ENCODE data around the gene OR2V1. TPM values are rescaled to one million over a fixed set of nuclear protein-coding genes. Genes with fewer than 3 reads are reported as not detected.
A peak's percentile ranks its signal among the peaks of the same experiment; 100 is the strongest.

Gene OR2V1
- total and polyA plus RNA-seq, 2 experiments from 2014 or later, result not detected

GRCh38 chr5:181149806-181150733, 19.1 kb upstream of the OR2V1 start:
- ATAC-seq, result no peak
- no peak overlapping the region; the same call in 1 of the 2 replicates for H3K4me2 ChIP-seq
- no peaks in the 10 kb centered on the region for H4K20me1 ChIP-seq (replicated peaks; ENCODE audit: insufficient read depth)
- H3K27me3 ChIP-seq (ENCODE audit: insufficient read depth), result no peaks in the 10 kb centered on the region
- H3K27me3 Mint-ChIP-seq (ENCODE audit: insufficient read depth, low read depth, poor library complexity), result peaks cover 32% of the 10 kb centered on the region
- peaks cover 15% of the 10 kb centered on the region for H3K9me3 Mint-ChIP-seq
- peak overlapping the region; percentile 52; the same call in 1 of the 2 replicates for H2AFZ ChIP-seq
- no peaks in the 10 kb centered on the region for H3F3A ChIP-seq (replicated peaks; ENCODE audit: low read depth)
- H3K36me3 Mint-ChIP-seq (ENCODE audit: low read depth), result 0 out of 3 replicates have a peak, but pooled peaks cover under 1% of the 10 kb centered on the region
- DNase-seq (ENCODE audit: low spot score), result no peak
- no peaks in the 10 kb centered on the region for H3K79me2 ChIP-seq (replicated peaks; ENCODE audit: insufficient read depth)
- no peaks in the 10 kb centered on the region for H3K36me3 ChIP-seq (ENCODE audit: insufficient read depth)
- H3K4me1 ChIP-seq (ENCODE audit: insufficient read depth), result peaks cover 21% of the 10 kb centered on the region; the same call in 1 of the 2 replicates
- no peak for TF ChIP-seq JUNB (IDR thresholded peaks at IDR 0.05; ENCODE audit: unreplicated experiment)
- no peak for TF ChIP-seq POLR2AphosphoS5 (IDR thresholded peaks at IDR 0.05; ENCODE audit: low read depth)
- TF ChIP-seq ZNF331 (CRISPR knock-in tag; IDR thresholded peaks at IDR 0.05; ENCODE audit: low read depth), result no peak
- no peak for TF ChIP-seq STAT1 (IDR thresholded peaks at IDR 0.05; ENCODE audit: unreplicated experiment)
- TF ChIP-seq ETS1 (IDR thresholded peaks at IDR 0.05), result no peak
- TF ChIP-seq REST (IDR thresholded peaks at IDR 0.05; ENCODE audit: unreplicated experiment), result no peak
- TF ChIP-seq ZNF114 (CRISPR knock-in tag; IDR thresholded peaks at IDR 0.05), result no peak
- TF ChIP-seq CTCF (conservative IDR thresholded peaks at IDR 0.05; ENCODE audit: low read depth in 2 of 2), result no peak
- no peak overlapping the region for H3K4me3 Mint-ChIP-seq
- H3K9me2 ChIP-seq (ENCODE audit: insufficient read depth), result peaks cover 5% of the 10 kb centered on the region
- H3K27ac Mint-ChIP-seq, result no peak overlapping the region
- peaks cover 28% of the 10 kb centered on the region for H3K4me1 Mint-ChIP-seq
- H3K4me3 ChIP-seq, result no peak overlapping the region
- no peak overlapping the region for H3K27ac ChIP-seq (ENCODE audit: low read depth)
